GM19452 (cell line): ENCODE measurements around the gene SLCO1A2.
A peak's percentile ranks its signal among the peaks of the same experiment; 100 is the strongest.

Source experiments
- ATAC-seq: cut with Tn5 transposase; IDR thresholded peaks from one replicate; pipeline ENCODE4 v1.9.1; 2021; ENCODE audit not compliant: unreplicated experiment

SLCO1A2 gene

GRCh38 chr12:21330682-21331253 is 3.9 kb downstream of the SLCO1A2 start:
- ATAC-seq = no peak

GRCh38 chr12:21328578-21328977 is 6.1 kb downstream of the SLCO1A2 start:
- no peak for ATAC-seq

GRCh38 chr12:21324551-21324950 is 10.2 kb downstream of the SLCO1A2 start:
- ATAC-seq = no peak

GRCh38 chr12:21323736-21324135 is 11.0 kb downstream of the SLCO1A2 start:
- no peak for ATAC-seq

- ATAC-seq = no peak
Observed at GRCh38 chr12:21308785-21309184, 25.9 kb downstream of the SLCO1A2 start.

GRCh38 chr12:21305661-21306060 is 29.1 kb downstream of the SLCO1A2 start:
- no peak for ATAC-seq

- no peak for ATAC-seq
Observed at GRCh38 chr12:21300632-21301031, 34.1 kb downstream of the SLCO1A2 start.

GRCh38 chr12:21296751-21297406 is 37.8 kb downstream of the SLCO1A2 start:
- ATAC-seq = peak; percentile 75

- ATAC-seq = peak; percentile 20
Observed at GRCh38 chr12:21296348-21296747, 38.4 kb downstream of the SLCO1A2 start.

GRCh38 chr12:21294176-21294575 is 40.5 kb downstream of the SLCO1A2 start:
- ATAC-seq = no peak

- no peak for ATAC-seq
Observed at GRCh38 chr12:21292111-21292510, 42.6 kb downstream of the SLCO1A2 start.

- no peak for ATAC-seq
Observed at GRCh38 chr12:21289698-21290097, 45.0 kb downstream of the SLCO1A2 start.

GRCh38 chr12:21276826-21277225 is 57.9 kb downstream of the SLCO1A2 start:
- no peak for ATAC-seq

- ATAC-seq = no peak
Observed at GRCh38 chr12:21265932-21266331, 68.8 kb downstream of the SLCO1A2 start.

- no peak for ATAC-seq
Observed at GRCh38 chr12:21264232-21264631, 70.5 kb downstream of the SLCO1A2 start.

- no peak for ATAC-seq
Observed at GRCh38 chr12:21257172-21257571, 77.5 kb downstream of the SLCO1A2 start.

- ATAC-seq = no peak
Observed at GRCh38 chr12:21252070-21252469, 82.6 kb downstream of the SLCO1A2 start.

- ATAC-seq = no peak
Observed at GRCh38 chr12:21248679-21249078, 86.0 kb downstream of the SLCO1A2 start.

GRCh38 chr12:21239866-21240265 is 94.9 kb downstream of the SLCO1A2 start:
- no peak for ATAC-seq

- ATAC-seq = no peak
Observed at GRCh38 chr12:21234395-21234794, 100.3 kb downstream of the SLCO1A2 start.

- no peak for ATAC-seq
Observed at GRCh38 chr12:21223930-21224329, 110.8 kb downstream of the SLCO1A2 start.

GRCh38 chr12:21221778-21222177 is 112.9 kb downstream of the SLCO1A2 start:
- ATAC-seq = no peak

GRCh38 chr12:21221072-21221471 is 113.6 kb downstream of the SLCO1A2 start:
- ATAC-seq = no peak
